PC-3 (cell line): ENCODE results near the gene HDAC4.

ENCODE experiments used
- CTCF ChIP-seq: fragments of 300-600 bp; sonication (generic); conservative IDR thresholded peaks from 2 replicates; pipeline ENCODE4 v1.5.1; 2017; ENCODE audit warnings: antibody characterized with exemption, low read depth, mild to moderate bottlenecking, low read length
- EZH2 ChIP-seq: fragments of 300-600 bp; sonication (generic); IDR thresholded peaks from one replicate; pipeline ENCODE4 v1.6.1; 2017; ENCODE audit warnings: antibody characterized with exemption, mild to moderate bottlenecking, low read length; ENCODE audit not compliant: unreplicated experiment
- EZH2phosphoT487 ChIP-seq: fragments of 300-600 bp; sonication (generic); IDR thresholded peaks from 2 replicates; pipeline ENCODE4 v1.6.1; 2018; ENCODE audit warnings: mild to moderate bottlenecking, antibody characterized with exemption, low read length, borderline replicate concordance

DNA sequence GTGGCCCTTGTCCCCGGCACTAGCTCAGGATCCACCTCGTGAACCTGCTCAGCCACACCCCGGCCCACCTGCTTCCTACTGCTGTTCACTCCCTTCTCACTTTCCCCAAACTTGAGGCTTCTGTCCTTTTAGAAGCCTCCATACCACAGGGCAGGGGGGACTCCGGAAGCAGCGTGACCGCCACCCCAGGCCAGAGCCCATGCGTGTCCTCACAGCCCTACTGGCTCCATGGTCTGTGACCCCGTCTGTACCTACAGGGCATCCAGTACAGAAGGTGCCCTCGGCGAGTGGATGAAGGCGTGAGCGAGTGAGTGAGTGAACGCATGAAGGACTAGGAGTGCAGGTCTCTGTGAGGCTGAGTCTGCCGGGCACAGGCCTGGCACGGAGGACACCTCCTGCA is 299.7 kb downstream of the HDAC4 start:
- TF ChIP-seq CTCF (no peak), EZH2 (no peak), EZH2phosphoT487 (no peak)
